GM12878 (cell line): ENCODE measurements around the gene ELFN2. TPM values are rescaled to one million over a fixed set of nuclear protein-coding genes. Genes with fewer than 3 reads are reported as not detected.
"Not testable (repeated sequence)": the region's sequence is repeated elsewhere in the genome, so short reads cannot be mapped to it uniquely, and the experiment has no call there.

Experiments
- ATAC-seq: fragments of 200-7000 bp; cut with Tn5 transposase; 3 replicates; pipeline ENCODE4 v1.9.1; 2020; ENCODE audit warnings: mild to moderate bottlenecking, moderate library complexity
- BruUV-seq: library from RNA; stranded (reverse); fragments of 400-500 nt; replicated peaks from 2 replicates; lab custom pipeline; 2021; lab: Mats Ljungman, UMichigan
- CTCF ChIA-PET: fragments of 300-600 bp; sonication (Branson Sonifier 250); formaldehyde crosslinking; extraction: SDS; loops from one replicate; lab custom pipeline; 2021; ENCODE audit warnings: inconsistent platforms; lab: Yijun Ruan, JAX
- POLR2A ChIA-PET: fragments of 350-600 bp; formaldehyde crosslinking; extraction: SDS; loops from one replicate; lab custom pipeline; 2021; ENCODE audit warnings: inconsistent platforms; lab: Charles Lee
- RAD21 ChIA-PET: fragments of 300-600 bp; sonication (Branson Sonifier 250); formaldehyde crosslinking; loops from one replicate; lab custom pipeline; 2023; ENCODE audit warnings: antibody characterized with exemption; ENCODE audit not compliant: unreplicated experiment; lab: Charles Lee
- SMC1A ChIA-PET: fragments of 300-600 bp; sonication (Branson Sonifier 250); formaldehyde crosslinking; loops from one replicate; lab custom pipeline; 2023; ENCODE audit not compliant: unreplicated experiment, uncharacterized antibody; lab: Charles Lee
- DNase-seq: peaks from one replicate; pipeline ENCODE4 v3.0.0-alpha.2; 2011; ENCODE audit warnings: low read depth, low spot score
- FAIRE-seq: peaks from 3 replicates; lab custom pipeline; 2011; peaks lifted over from hg19 to GRCh38; lab: Jason Lieb, UNC
- H2AFZ ChIP-seq: 2 replicates; pipeline ENCODE4 v1.6.0; 2011; ENCODE audit warnings: low read depth, low read length, control low read depth; ENCODE audit not compliant: control insufficient read depth
- H3K27ac ChIP-seq: 2 replicates; pipeline ENCODE4 v1.5.1; 2011; ENCODE audit warnings: control low read depth; ENCODE audit not compliant: control insufficient read depth, insufficient read depth
- H3K27me3 ChIP-seq, 2 experiments: replicated peaks in 1 of 2; 2 replicates each; pipeline versions ENCODE4 v1.6.0 to v1.6.1; 2011; ENCODE audit warnings: low read length in 1 of 2; ENCODE audit not compliant: control insufficient read depth in 2 of 2, insufficient read depth in 2 of 2
- H3K36me3 ChIP-seq, 2 experiments: 2 replicates each; pipeline ENCODE4 v1.5.1; 2011; ENCODE audit warnings: low read length in 1 of 2; ENCODE audit not compliant: control insufficient read depth in 2 of 2, insufficient read depth in 2 of 2
- H3K4me1 ChIP-seq: 2 replicates; pipeline ENCODE4 v1.6.1; 2011; ENCODE audit warnings: mild to moderate bottlenecking, low read length, moderate library complexity, mixed read lengths; ENCODE audit not compliant: control insufficient read depth, insufficient read depth
- H3K4me2 ChIP-seq: 2 replicates; pipeline ENCODE4 v1.6.0; 2011; ENCODE audit warnings: control low read depth; ENCODE audit not compliant: control insufficient read depth, insufficient read depth
- H3K4me3 ChIP-seq: fragments of 200-600 bp; sonication (generic); 2 replicates; pipeline ENCODE4 v1.5.1; 2016
- H3K79me2 ChIP-seq: 2 replicates; pipeline ENCODE4 v1.6.0; 2011; ENCODE audit warnings: low read length; ENCODE audit not compliant: control insufficient read depth, insufficient read depth
- H3K9ac ChIP-seq: 2 replicates; pipeline ENCODE4 v1.8.0; 2011; ENCODE audit warnings: low read length, control low read depth, mixed read lengths; ENCODE audit not compliant: control insufficient read depth, insufficient read depth
- H3K9me3 ChIP-seq: replicated peaks from 3 replicates; pipeline ENCODE4 v1.5.1; 2011; ENCODE audit warnings: mild to moderate bottlenecking, low read length; ENCODE audit not compliant: control insufficient read depth, insufficient read depth
- H4K20me1 ChIP-seq: 2 replicates; pipeline ENCODE4 v1.6.0; 2011; ENCODE audit not compliant: control insufficient read depth, insufficient read depth
- ATF7 ChIP-seq: fragments of 450-650 bp; IDR thresholded peaks from 2 replicates; pipeline ENCODE4 v1.6.1; 2016; ENCODE audit warnings: low read depth, mild to moderate bottlenecking
- WGBS: methylation state at CpG from one replicate; pipeline ENCODE4 v1.1.6; 2016; ENCODE audit warnings: low lambda C conversion rate; ENCODE audit not compliant: insufficient replicate concordance, insufficient coverage; ENCODE audit errors: missing lambda C conversion rate; 5-methylcytosine and 5-hydroxymethylcytosine counted together
- in situ Hi-C: fragments of 300-500 bp; cut with MboI; formaldehyde crosslinking; loops from 9 replicates; pipeline ENCODE4 v1.14.3; 2018; ENCODE audit warnings: mixed read lengths
- intact Hi-C: fragments of 100-400 bp; cut with micrococcal nuclease; formaldehyde crosslinking; loops from one replicate; pipeline ENCODE4 v1.14.2; 2022; ENCODE audit not compliant: unreplicated experiment
- polyA plus RNA-seq, 11 experiments: library from polyadenylated mRNA; depleted of rRNA in 4 of 11; unstranded in 6 of 11; stranded (reverse) in 5 of 11; fragments of >200 nt; fragmentation: Nextera tagmentation in 4 of 11; fragmentation: Illumina TruSeq in 1 of 11; extraction: Ambion mirVana in 4 of 11; extraction: Trizol in 1 of 11; gene quantifications; 1 replicate in 1 of 11; 2 replicates in 10 of 11; pipeline versions ENCODE4 v1.2.1 to v1.2.3, GENCODE V29; 2011 to 2016; ENCODE audit warnings: inconsistent platforms in 2 of 11, missing spikeins in 2 of 11, low read depth in 1 of 11
- total RNA-seq, 4 experiments: library from RNA; depleted of rRNA in 3 of 4; stranded (reverse); fragments of >200 nt in 3 of 4; fragmentation: Illumina TruSeq in 1 of 4; extraction: Trizol in 1 of 4; gene quantifications; 2 replicates each; pipeline versions ENCODE4 v1.2.1 to v1.2.3, GENCODE V29; 2013 to 2021

The ELFN2 gene
- total and polyA plus RNA-seq, 10 of the 15 experiments (the other 5 are each of a cell fraction or from before 2014, with no cell fraction given) = 0.03 to 0.05 TPM; not detected in 8

DNA sequence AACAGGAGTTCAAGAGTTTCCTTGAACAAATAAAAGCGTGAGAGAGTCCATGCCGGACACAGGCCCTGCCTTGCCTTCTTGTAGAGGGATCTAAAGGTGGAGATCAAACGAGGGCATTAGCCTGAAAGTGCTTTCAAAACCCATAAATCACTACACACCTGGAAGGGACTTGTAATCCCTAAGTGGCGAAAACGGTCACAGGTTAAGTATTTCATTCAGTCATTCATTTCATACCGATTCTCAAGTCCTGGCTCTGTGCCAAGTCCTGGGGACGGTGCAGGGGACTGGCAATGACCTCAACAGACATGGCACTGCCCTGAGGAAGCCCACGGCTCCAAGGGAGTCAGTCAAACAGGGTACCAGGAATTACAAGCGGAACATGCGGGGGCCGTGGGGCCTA lies 26.6 kb downstream of the ELFN2 start:
- no peaks in the 10 kb centered on the region for H3K36me3 ChIP-seq
- TF ChIP-seq ATF7 = no peak
- ChIA-PET RAD21 (no interaction called here), SMC1A (no interaction called here), CTCF (no interaction called here), POLR2A (no interaction called here)
- H3K79me2 ChIP-seq = no peaks in the 10 kb centered on the region
- no peak overlapping the region for H3K27ac ChIP-seq
- H3K27me3 ChIP-seq = no peaks in the 10 kb centered on the region; a peak in 2 of 4 replicates
- no peaks in the 10 kb centered on the region for H4K20me1 ChIP-seq
- ATAC-seq = no peak
- no peak overlapping the region for H3K9ac ChIP-seq
- WGBS = 41% methylated on average over 11 of the region's 11 CpGs
- no peaks in the 10 kb centered on the region for H3K4me1 ChIP-seq
- no peak for FAIRE-seq
- no peak overlapping the region for H3K4me3 ChIP-seq
- intact Hi-C loops (no loop called here), in situ Hi-C loops (no loop called here)
- H2AFZ ChIP-seq = no peak overlapping the region
- no peak overlapping the region for H3K4me2 ChIP-seq
- no peak for DNase-seq
- BruUV-seq = no TSS peak
- H3K9me3 ChIP-seq = no peaks in the 10 kb centered on the region

DNA sequence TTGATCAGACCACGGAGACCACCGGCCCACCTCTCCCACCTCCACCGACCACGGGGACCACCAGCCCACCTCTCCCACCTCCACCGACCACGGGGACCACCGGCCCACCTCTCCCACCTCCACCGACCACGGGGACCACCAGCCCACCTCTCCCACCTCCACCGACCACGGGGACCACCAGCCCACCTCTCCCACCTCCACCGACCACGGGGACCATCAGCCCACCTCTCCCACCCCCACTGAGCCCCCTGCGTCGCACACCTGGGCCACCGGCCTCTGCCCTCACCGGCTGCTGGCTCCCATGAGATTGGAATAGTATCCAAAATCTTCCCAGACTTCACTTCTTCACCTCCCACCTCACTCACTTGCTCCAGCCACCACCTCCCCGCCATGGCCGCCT lies 27.8 kb downstream of the ELFN2 start:
- FAIRE-seq = not testable (repeated sequence)

More for the DNA sequence above, 27.8 kb downstream of the ELFN2 start:
- H3K4me1 ChIP-seq, H3K4me2 ChIP-seq, H3K27me3 ChIP-seq, H3K27ac ChIP-seq, H4K20me1 ChIP-seq, DNase-seq, ATAC-seq, BruUV-seq, in situ Hi-C loops, H2AFZ ChIP-seq, H3K36me3 ChIP-seq, H3K79me2 ChIP-seq, POLR2A ChIA-PET, H3K9ac ChIP-seq, CTCF ChIA-PET, H3K4me3 ChIP-seq, intact Hi-C loops, RAD21 ChIA-PET, H3K9me3 ChIP-seq: not testable (repeated sequence)
- 14% methylated on average over 4 of the region's 19 CpGs for WGBS
- SMC1A ChIA-PET = interaction anchor here (1.0 kb wide), 1 partner anchor 82 kb away, joined by 3 read pairs; no protein-coding TSS in a partner anchor
